SH-SY5Y (cell line): Measurements from ENCODE around the gene COX5A.

Source experiments
- GATA2 ChIP-seq: IDR thresholded peaks from 2 replicates; pipeline ENCODE4 v1.6.1; 2011; ENCODE audit warnings: mild to moderate bottlenecking, low read depth, low read length
- GATA3 ChIP-seq: IDR thresholded peaks from 2 replicates; pipeline ENCODE4 v1.6.1; 2011; ENCODE audit warnings: low read depth, mild to moderate bottlenecking, low read length, moderate library complexity

COX5A gene

DNA sequence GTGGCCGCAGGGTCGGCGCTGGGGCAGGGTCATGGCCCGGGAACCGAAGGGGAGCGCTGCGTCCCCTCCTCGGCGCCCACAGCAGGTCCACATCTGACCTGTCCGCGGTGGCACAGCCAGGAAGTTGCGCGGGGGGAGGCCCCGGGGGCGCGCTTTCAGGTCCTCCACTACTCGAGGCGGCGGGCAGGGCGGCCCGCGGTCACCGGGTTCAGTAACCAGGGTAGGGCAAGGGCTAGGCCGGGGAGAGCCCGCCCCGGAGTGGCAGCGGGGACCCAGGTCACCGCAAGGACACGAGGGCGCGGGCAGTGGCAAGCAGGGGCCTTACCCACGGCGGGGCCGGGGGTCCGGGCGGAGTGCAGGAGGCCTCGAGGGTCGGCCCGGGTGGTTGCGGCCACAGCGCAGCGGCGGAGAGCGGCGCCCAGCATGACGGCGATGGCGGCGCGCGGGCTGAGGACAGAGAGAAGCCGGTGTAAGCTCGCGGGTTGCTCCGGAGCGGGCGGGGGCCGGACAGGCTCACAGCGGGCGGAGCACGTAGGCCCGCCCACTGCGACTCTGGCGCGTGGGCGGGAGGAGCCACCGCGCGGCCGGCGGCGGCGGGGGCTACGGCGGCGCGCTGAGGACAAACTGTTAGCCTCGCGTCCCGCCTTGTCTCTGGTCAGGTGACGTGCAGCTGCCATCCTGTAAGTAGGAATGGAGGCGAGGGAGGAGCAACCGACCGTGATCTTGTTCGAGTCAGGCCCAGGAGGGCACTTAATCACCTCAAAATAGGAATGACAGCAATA, at the start of gene COX5A:
TSS of gene COX5A (minus strand) at position 484 of the 782 bp plus-strand sequence. CDS start at position 425, 59 bp downstream.
- no peak for TF ChIP-seq GATA2
- TF ChIP-seq GATA3, result no peak

DNA sequence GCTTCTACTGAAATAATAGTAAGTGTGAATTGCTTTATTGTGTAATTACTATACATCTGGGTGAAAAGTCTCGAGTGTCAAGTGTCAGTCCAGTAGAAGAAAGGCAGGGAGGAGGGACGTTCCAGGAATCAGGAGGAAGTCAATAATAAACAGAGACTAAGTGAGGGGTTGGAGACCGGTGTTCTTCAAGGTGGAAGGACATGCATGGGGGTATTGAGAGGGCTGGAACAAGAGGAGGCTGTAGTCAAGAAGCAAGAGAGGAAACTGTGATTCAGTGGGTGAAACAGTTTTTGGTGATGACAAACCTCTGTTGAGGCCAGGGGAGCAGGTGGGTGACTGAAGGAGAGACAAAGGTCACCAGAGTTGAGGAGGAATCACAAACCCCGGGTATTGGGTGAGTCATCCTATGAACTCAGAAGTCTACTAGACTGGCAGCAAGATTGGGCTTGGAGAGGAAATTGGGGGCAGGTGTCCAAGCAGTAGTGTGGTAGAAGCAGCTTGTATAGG, 45.9 kb upstream of the COX5A start:
- TF ChIP-seq GATA2 (no peak), GATA3 (no peak)

DNA sequence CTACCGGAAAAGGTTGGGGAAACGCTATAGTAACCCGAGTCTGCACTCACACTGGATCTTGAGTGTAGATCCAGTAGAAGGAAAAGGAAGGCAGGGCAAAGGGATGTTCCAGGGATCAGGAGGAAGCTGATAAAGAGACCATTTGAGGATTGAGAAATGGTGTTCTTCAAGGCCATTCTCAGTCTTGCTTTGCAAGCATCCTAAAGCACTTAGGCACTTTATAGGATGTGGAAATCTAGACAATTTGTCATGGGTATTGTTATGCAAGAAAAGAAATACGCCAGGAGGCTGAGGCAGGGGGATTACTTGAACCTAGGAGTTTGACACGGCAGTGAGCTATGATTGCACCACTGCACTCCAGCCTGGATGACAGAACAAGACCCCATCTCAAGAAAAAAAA, 44.3 kb upstream of the COX5A start:
- TF ChIP-seq GATA3, result no peak
- TF ChIP-seq GATA2, result no peak

DNA sequence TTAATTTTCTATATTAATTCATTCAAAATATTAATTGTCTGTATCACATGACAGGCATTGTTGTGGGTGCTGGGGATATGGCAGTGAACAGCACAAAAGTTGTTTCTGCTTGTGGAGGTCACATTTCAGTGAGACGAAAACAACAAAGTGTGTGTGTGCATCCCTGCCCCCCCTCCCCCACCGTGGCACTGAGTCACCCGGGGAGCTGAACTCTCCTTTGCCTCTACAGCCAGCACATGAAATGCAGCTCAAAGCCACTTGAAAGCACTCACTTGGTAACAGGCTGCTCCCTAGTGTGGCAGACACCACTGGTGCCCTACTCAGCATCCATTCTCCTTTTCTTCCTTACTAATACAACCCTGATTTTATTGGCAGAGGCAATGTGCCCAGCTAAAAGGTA, 40.6 kb upstream of the COX5A start:
- TF ChIP-seq GATA3, result no peak
- no peak for TF ChIP-seq GATA2

DNA sequence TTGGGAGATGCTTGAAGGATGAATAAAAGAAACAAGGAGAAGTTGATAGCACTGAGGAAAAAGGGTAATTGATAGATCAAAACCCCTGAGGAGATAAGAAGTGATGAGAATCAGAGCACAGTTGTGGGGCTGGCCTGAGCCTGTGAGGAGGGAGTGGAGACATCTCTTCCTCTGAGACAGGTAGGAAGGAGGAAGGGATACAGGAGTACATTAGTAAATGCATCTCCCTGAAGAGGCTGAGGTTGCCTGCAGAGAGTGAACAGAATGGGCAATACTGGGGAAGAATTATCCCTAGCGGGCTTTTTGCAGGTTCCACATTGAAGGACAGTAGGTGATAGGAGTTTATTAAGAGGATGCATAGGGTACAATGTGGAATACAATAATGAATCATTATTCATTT, 40.2 kb upstream of the COX5A start:
- no peak for TF ChIP-seq GATA2

DNA sequence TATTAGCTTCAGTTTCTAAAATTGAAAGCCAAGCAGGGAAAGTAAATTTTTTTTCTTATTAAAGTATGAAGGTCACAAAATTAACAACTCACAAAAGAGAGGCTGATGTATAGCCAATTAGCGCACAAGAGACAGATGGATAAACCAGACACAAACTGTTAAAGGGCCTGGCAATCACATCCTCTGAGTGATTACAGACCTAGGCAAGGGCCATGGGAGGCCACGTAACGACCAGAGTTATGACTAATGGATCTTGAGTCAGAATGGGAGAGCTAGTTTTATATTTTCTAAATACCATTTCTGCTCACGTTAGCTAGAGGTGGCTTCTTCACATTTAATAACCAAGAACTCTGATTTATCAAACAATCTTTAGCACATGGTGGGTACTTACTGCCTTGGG, 39.7 kb upstream of the COX5A start:
- TF ChIP-seq GATA2 (no peak), GATA3 (no peak)

DNA sequence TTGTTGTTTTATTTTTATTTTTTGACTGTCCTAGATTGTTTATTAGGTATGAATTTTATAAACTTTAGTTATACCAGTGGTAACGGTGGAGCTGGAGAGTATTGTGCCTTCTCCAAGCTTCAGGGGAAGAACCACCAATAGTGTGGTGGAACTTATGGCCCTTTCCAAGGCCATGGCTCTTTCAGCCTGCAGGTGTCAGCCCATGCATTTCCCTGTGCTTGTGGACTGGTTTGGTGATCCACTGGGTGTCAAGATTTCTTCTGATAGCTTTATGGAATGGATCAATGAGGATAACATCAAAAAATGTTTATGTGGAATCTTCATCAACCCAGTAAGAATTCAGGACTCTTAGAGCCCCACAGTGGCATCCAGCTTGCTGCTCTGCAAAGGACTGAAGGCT, 38.3 kb upstream of the COX5A start:
- no peak for TF ChIP-seq GATA3
- TF ChIP-seq GATA2, result no peak

DNA sequence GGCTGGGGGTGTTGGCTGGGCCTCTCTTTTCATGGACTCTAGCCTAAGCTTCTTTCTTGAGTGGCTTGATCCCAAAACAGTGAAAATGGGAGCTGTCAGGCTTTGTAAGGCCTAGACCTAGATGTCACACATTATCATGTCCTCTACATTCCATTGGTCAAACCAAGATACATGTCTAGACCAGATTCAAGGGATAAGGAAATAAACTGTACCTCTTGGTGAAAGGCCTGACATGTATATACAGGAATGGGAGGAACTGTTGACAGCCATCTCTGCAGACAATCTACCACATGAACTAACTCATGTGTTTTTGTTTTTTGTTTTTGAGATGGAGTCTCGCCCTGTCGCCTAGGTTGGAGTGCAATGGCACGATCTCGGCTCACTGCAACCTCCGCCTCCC, 29.8 kb upstream of the COX5A start:
- no peak for TF ChIP-seq GATA2
- no peak for TF ChIP-seq GATA3

DNA sequence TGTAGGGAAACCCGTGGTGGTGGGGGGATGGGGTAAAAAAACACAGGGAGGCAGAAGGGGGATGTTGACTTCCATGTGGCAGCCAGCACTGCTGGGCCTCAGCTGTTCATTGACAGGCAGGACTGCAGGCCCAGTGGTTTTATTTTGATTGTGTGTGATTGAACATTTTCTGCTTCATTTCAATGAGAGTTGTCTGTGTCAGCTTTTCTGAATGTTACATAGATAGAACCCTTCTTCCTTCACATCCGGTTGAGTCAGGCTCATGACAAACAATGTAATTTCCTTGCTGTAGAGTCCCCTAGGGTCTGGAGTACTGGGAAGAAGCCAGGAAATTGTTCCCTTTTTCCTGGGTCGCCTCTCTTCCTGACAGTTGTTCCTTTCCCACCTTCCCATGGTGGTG, 26.9 kb upstream of the COX5A start:
- TF ChIP-seq GATA3, result no peak
- no peak for TF ChIP-seq GATA2

DNA sequence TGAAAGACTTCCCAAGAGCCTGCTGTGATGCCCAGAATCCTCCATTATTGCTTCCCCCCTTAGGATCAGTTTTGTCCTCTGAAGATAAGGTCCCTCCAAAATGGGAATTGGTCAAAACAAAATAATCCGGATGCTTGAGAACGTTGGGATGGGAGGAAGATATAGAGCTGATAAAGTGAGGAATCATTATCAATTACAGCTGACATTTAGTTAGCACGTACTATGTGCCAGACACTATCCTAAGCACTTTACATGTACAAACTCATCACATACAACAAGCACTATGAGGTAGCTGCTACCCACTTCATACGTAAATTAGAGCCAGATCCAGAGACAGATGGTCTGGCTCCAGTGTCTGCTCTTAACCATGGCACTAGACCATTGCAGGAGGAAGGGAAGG, 25.3 kb upstream of the COX5A start:
- TF ChIP-seq GATA3, result no peak
- no peak for TF ChIP-seq GATA2

DNA sequence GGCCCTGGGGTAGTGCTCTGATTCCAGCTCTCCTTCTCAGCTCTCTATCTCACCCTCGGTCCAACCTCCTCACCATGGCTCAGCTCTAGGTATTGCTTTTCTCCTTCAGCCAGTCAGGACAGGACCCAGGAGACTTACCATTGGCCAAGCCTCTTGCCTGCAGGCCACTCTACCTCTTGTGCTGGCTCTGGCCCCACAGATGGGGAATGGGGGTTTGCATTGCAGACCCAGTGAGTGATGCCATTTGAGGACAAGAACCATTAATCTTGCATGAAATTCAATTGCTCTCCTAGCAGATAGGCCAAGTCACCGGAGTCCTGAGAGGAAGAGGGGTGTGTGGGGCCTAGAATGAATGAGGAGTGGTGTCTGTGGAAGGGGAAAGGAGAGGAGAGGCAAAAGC, 24.8 kb upstream of the COX5A start:
- no peak for TF ChIP-seq GATA2
- TF ChIP-seq GATA3, result no peak

DNA sequence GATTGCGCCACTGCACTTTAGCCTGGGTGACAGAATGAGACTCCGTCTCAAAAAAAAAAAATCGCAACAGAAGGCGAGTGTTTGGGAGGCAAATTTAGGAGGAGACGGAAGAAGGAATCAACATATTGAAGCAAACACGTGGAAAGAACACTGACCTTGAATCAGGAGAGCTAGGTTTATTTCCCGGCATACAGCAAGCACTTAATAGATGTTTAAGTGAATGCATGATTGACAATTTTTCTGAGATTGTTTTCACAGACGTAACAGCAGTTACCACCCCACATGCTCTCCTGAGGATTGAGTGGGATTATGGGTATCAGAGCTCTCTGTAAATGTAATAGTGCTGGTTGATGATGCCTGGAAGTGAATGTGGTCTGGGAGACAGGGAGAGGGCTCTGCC, 24.3 kb upstream of the COX5A start:
- TF ChIP-seq GATA2 (no peak), GATA3 (no peak)

DNA sequence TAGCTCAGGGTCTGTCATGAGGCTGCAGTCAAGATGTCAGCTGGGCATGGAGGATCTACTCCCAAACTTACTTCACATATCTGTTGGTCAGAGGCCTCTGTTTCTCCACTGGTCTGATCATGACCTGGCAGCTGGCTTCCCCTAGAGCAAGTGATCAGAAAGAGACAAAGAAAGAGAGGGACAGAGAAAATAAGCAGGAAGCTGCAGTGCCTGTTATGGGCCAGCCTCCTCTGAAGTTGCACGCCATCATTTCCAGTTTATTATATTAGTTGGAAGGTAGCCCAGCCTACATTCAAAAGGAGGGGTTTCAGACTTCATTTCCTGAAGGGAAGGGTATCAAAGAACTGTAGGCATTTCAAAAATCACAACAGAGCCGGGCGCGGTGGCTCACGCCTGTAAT, 23.7 kb upstream of the COX5A start:
- TF ChIP-seq GATA3 (no peak), GATA2 (no peak)

DNA sequence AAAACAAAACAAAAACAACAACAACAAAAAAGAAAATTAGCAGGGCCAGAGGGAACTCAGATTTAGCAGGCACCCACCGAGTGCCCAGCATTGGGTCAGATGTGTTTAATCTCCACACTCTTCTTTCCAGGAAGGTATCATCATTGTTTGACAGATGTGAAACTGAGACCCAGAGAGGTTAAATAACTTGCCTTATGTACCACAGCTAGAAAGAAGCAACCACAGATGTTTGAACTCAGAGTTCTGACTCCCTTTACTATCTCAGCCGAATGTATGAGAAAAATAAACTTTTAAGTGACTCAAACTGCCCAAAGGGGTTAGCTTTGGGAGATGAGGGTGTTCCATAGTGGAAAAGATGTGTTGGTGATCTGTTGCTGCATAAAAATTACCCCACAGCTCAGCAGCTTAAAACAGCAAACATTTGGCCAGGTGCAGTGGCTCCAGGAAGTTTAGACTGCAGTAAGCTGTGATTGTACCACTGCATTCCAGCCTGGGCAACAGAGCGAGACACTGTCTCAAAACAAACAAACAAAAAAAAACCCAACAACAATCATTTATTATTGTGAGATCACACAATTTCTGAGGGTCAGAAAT, 23.2 kb upstream of the COX5A start:
- TF ChIP-seq GATA3 (no peak), GATA2 (no peak)

DNA sequence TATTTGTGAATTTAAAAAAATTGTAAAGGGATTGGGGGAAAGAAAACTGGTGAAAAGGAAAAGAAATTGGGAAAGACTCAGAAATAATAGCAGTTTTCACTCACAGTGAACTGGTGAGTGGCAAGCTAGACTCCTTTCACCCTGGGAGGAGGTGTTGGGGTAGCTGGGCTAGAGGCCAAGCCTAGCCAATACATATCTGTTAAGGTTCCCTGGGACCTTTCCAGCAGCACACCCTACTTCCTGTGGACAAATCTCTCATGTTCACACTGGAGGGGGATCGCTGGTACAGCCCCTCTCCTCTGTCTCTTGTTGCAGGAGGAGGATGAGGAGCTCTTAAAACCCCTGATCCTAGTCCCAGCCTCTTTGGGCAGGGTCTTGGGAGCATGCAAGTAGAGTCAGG, 22.4 kb upstream of the COX5A start:
- TF ChIP-seq GATA3 (no peak), GATA2 (no peak)

DNA sequence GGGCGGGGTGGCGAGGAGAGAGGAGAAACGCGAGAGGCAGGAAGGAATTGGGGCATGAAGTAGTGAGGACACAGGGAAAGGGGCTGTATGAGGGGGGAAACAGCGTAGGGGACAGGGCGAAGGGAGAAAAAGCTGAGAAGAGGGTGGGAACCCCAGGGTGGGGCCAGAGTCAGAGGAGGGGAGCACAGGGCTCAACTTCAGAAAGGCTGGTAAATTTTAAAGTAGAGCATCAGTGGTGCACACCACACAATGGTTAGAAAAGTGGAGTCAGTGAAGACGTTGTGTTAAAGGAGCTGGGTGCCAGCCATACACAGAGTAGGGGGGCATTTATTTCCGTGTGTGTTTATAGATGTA, 21.7 kb upstream of the COX5A start:
- TF ChIP-seq GATA2 (no peak), GATA3 (no peak)
